ENCODE data around the gene ADAMTS17. TPM values are rescaled to one million over a fixed set of nuclear protein-coding genes. Genes with fewer than 3 reads are reported as not detected.

Gene ADAMTS17
- total RNA-seq, 1 experiment from 2014 or later = 4.2 TPM

- Histone ChIP-seq H3K79me2 (ENCODE audit: insufficient read depth, low read length) (no peaks in the 10 kb centered on the region), H3K27me3 (ENCODE audit: insufficient read depth, low read length) (no peaks in the 10 kb centered on the region), H3K4me2 (ENCODE audit: low read length) (no peak overlapping the region), H3K9me3 (ENCODE audit: control insufficient read depth in 1 of 2, insufficient read depth in 1 of 2, low read depth in 1 of 2, low read length in 2 of 2) (no peaks in the 10 kb centered on the region), H3K4me1 (ENCODE audit: control insufficient read depth in 1 of 2, insufficient read depth in 2 of 2, low read length in 2 of 2) (no peaks in the 10 kb centered on the region; a peak in 1 of 4 replicates), H3K9me2 (ENCODE audit: insufficient read depth) (no peaks in the 10 kb centered on the region), H3K4me3 (replicated peaks in 1 of 2; ENCODE audit: low read depth in 1 of 2, low read length in 2 of 2) (no peak overlapping the region), H3K9ac (ENCODE audit: low read length) (no peak overlapping the region), H3K27ac (ENCODE audit: low read depth, low read length) (no peak overlapping the region), H2AFZ (ENCODE audit: low read depth, low read length, poor library complexity, severe bottlenecking) (no peak overlapping the region), H4K20me1 (ENCODE audit: insufficient read depth) (no peaks in the 10 kb centered on the region), H3K36me3 (ENCODE audit: control insufficient read depth in 1 of 2, insufficient read depth in 2 of 2, low read length in 2 of 2) (no peaks in the 10 kb centered on the region)
- ChIA-PET CTCF (no interaction called here), POLR2A (no interaction called here), RAD21 (ENCODE audit: low non-redundant PET in 1 of 2, low total read pairs in 2 of 2, uncharacterized antibody in 2 of 2, unreplicated experiment in 2 of 2) (no interaction called here)
- DNase-seq (ENCODE audit: low read depth, low spot score) = no peak
- ATAC-seq = no peak
- BruUV-seq (replicated peaks) = no TSS peak
- intact Hi-C loops (cut with micrococcal nuclease) = no loop called here
- TF ChIP-seq EZH2 (IDR thresholded peaks at IDR 0.05) (no peak), ZBTB33 (IDR thresholded peaks at IDR 0.05; ENCODE audit: extremely low read depth, insufficient replicate concordance, low read length) (no peak), SP1 (IDR thresholded peaks at IDR 0.05; ENCODE audit: low read depth) (no peak), CTCF (IDR thresholded peaks at IDR 0.05 in 2 of 3, conservative IDR thresholded peaks at IDR 0.05 in 1 of 3; ENCODE audit: borderline replicate concordance in 1 of 3, insufficient read depth in 1 of 3, low read depth in 2 of 3, low read length in 2 of 3) (no peak), ZNF274 (IDR thresholded peaks at IDR 0.05; ENCODE audit: low read depth, low read length) (no peak), ATF3 (IDR thresholded peaks at IDR 0.05) (no peak), FOSL1 (IDR thresholded peaks at IDR 0.05; ENCODE audit: low read depth) (no peak), ZFX (IDR thresholded peaks at IDR 0.05) (no peak), YY1 (IDR thresholded peaks at IDR 0.05; ENCODE audit: extremely low read depth, insufficient replicate concordance, low read depth, low read length) (no peak), RAD21 (IDR thresholded peaks at IDR 0.05; ENCODE audit: low read depth) (no peak), EGR1 (IDR thresholded peaks at IDR 0.05; ENCODE audit: low read depth) (no peak), SIN3A (IDR thresholded peaks at IDR 0.05; ENCODE audit: low read depth) (no peak), SRF (IDR thresholded peaks at IDR 0.05; ENCODE audit: low read depth) (no peak), ELF1 (IDR thresholded peaks at IDR 0.05; ENCODE audit: borderline replicate concordance, low read depth) (no peak), CEBPB (IDR thresholded peaks at IDR 0.05; ENCODE audit: low read depth) (no peak), JUND (IDR thresholded peaks at IDR 0.05) (no peak), EZH2phosphoT487 (IDR thresholded peaks at IDR 0.05; ENCODE audit: borderline replicate concordance) (no peak), CBX3 (IDR thresholded peaks at IDR 0.05; ENCODE audit: low read depth) (no peak)
Measured at GRCh38 chr15:99997112-99997651, 344.6 kb downstream of the ADAMTS17 start.

Measured in HCT116 (cell line).